K562 (cell line): Measurements from ENCODE around the gene POU4F2. TPM values are rescaled to one million over a fixed set of nuclear protein-coding genes. Genes with fewer than 3 reads are reported as not detected.

ENCODE experiments used
- ATAC-seq: fragments of 200-7000 bp; cut with Tn5 transposase; 3 replicates; pipeline ENCODE4 v1.9.1; 2020; ENCODE audit warnings: moderate library complexity
- BruUV-seq: library from RNA; stranded (reverse); fragments of 400-500 nt; replicated peaks from 2 replicates; lab custom pipeline; 2021; lab: Mats Ljungman, UMichigan
- CTCF ChIA-PET: fragments of 300-600 bp; formaldehyde crosslinking; extraction: SDS; loops from one replicate; lab custom pipeline; 2021; ENCODE audit warnings: low intra/inter-chr PET ratio; lab: Yijun Ruan, JAX
- POLR2A ChIA-PET: fragments of 300-600, 350-650 bp; sonication (Branson Sonifier 250); formaldehyde crosslinking; extraction: SDS; loops from one replicate; lab custom pipeline; 2021; ENCODE audit warnings: antibody characterized with exemption, inconsistent platforms; lab: Yijun Ruan, JAX
- DNase-seq, 4 experiments: peaks; one replicate each; pipeline versions ENCODE4 v3.0.0 to v3.0.0-alpha.2; 2011 to 2018; ENCODE audit warnings: low spot score in 3 of 4, mixed read lengths in 3 of 4; ENCODE audit errors: extremely low read depth in 1 of 4
- FAIRE-seq: peaks from 2 replicates; lab custom pipeline; 2011; peaks lifted over from hg19 to GRCh38; lab: Jason Lieb, UNC
- H2AFZ ChIP-seq: 2 replicates; pipeline ENCODE4 v1.6.0; 2011; ENCODE audit warnings: low read depth, low read length, control low read depth, inconsistent platforms
- H3K27ac ChIP-seq: fragments of 200-600 bp; 3 replicates; pipeline ENCODE4 v1.8.0; 2011; ENCODE audit warnings: low read depth, mild to moderate bottlenecking, control low read depth, inconsistent platforms, low read length, moderate library complexity, mixed read lengths; ENCODE audit errors: extremely low read depth
- H3K27me3 ChIP-seq, 2 experiments: fragments of 300-600 bp in 1 of 2; 2 replicates in 1 of 2; 3 replicates in 1 of 2; pipeline versions ENCODE4 v1.6.0 to v1.8.0; 2011; ENCODE audit warnings: inconsistent platforms in 2 of 2, low read length in 2 of 2, mild to moderate bottlenecking in 1 of 2, mixed read lengths in 1 of 2, moderate library complexity in 1 of 2; ENCODE audit not compliant: control insufficient read depth in 2 of 2, insufficient read depth in 2 of 2
- H3K36me3 ChIP-seq: fragments of 300-600 bp; 3 replicates; pipeline ENCODE4 v1.8.0; 2011; ENCODE audit warnings: mild to moderate bottlenecking, low read length, inconsistent platforms; ENCODE audit not compliant: control insufficient read depth, insufficient read depth
- H3K4me1 ChIP-seq, 2 experiments: fragments of 200-600 bp in 1 of 2; replicated peaks in 1 of 2; 2 replicates in 1 of 2; 3 replicates in 1 of 2; pipeline versions ENCODE4 v1.5.1 to v1.8.0; 2011; ENCODE audit warnings: inconsistent platforms in 2 of 2, low read length in 2 of 2, mild to moderate bottlenecking in 1 of 2, mixed read lengths in 1 of 2, moderate library complexity in 1 of 2; ENCODE audit not compliant: control insufficient read depth in 2 of 2, insufficient read depth in 2 of 2
- H3K4me2 ChIP-seq: 2 replicates; pipeline ENCODE4 v1.6.1; 2011; ENCODE audit warnings: low read length, control low read depth, inconsistent platforms, mixed read lengths; ENCODE audit not compliant: insufficient read depth
- H3K4me3 ChIP-seq: fragments of 200-600 bp; sonication (generic), shearing (Covaris generic); 2 replicates; pipeline ENCODE4 v1.5.1; 2016; ENCODE audit warnings: control low read depth, inconsistent platforms
- H3K79me2 ChIP-seq: fragments of 200-600 bp; 3 replicates; pipeline ENCODE4 v1.8.0; 2011; ENCODE audit warnings: low read length, inconsistent platforms; ENCODE audit not compliant: control insufficient read depth, insufficient read depth
- H3K9ac ChIP-seq, 2 experiments: 2 replicates each; pipeline versions ENCODE4 v1.6.0 to v1.6.1; 2011; ENCODE audit warnings: low read depth in 2 of 2, low read length in 2 of 2, control low read depth in 1 of 2, inconsistent platforms in 1 of 2, mild to moderate bottlenecking in 1 of 2, mixed read lengths in 1 of 2; ENCODE audit not compliant: insufficient read depth in 1 of 2
- H3K9me1 ChIP-seq: one replicate; pipeline ENCODE4 v1.6.0; 2011; ENCODE audit warnings: inconsistent platforms, mild to moderate bottlenecking, low read length, moderate library complexity; ENCODE audit not compliant: control insufficient read depth, insufficient read depth
- H3K9me3 ChIP-seq: replicated peaks from 2 replicates; pipeline ENCODE4 v1.5.1; 2011; ENCODE audit warnings: low read depth, low read length, inconsistent platforms; ENCODE audit not compliant: control insufficient read depth, insufficient read depth
- H4K20me1 ChIP-seq: replicated peaks from 2 replicates; pipeline ENCODE4 v1.6.1; 2011; ENCODE audit warnings: low read length, inconsistent platforms, mixed read lengths; ENCODE audit not compliant: control insufficient read depth, insufficient read depth
- BDP1 ChIP-seq: IDR thresholded peaks from 3 replicates; pipeline ENCODE4 v1.6.1; 2011; ENCODE audit not compliant: insufficient read length, insufficient read depth
- ELK3 ChIP-seq: fragments of 450-650 bp; formaldehyde crosslinking; IDR thresholded peaks from 2 replicates; pipeline ENCODE4 v1.4.0; 2020; ENCODE audit warnings: mild to moderate bottlenecking
- FOXP1 ChIP-seq: sonication (generic); formaldehyde crosslinking; IDR thresholded peaks from 2 replicates; pipeline ENCODE4 v1.8.0; 2022; ENCODE audit warnings: mild to moderate bottlenecking, missing genetic modification reagents
- JUNB ChIP-seq: fragments of 450-650 bp; formaldehyde crosslinking; conservative IDR thresholded peaks from 2 replicates; pipeline ENCODE4 v1.4.0; 2020; ENCODE audit warnings: mild to moderate bottlenecking
- KAT7 ChIP-seq: sonication (generic); formaldehyde crosslinking; IDR thresholded peaks from 2 replicates; pipeline ENCODE4 v1.8.0; 2022; ENCODE audit warnings: missing genetic modification reagents, mild to moderate bottlenecking, borderline replicate concordance
- MAFG ChIP-seq: fragments of 450-650 bp; conservative IDR thresholded peaks from 2 replicates; pipeline ENCODE4 v1.6.1; 2016; ENCODE audit warnings: missing genetic modification characterization, missing compliant biosample characterization
- MNT ChIP-seq, 2 experiments: fragments of 450-650 bp; conservative IDR thresholded peaks; 2 replicates each; pipeline ENCODE4 v1.6.1; 2017; ENCODE audit warnings: mild to moderate bottlenecking in 2 of 2, moderate library complexity in 2 of 2
- MXI1 ChIP-seq: IDR thresholded peaks from 2 replicates; pipeline ENCODE4 v1.6.1; 2011; ENCODE audit warnings: low read depth, mild to moderate bottlenecking, improper control_type of control experiment, low read length
- PHTF2 ChIP-seq: fragments of 250-450 bp; sonication (Bioruptor Pico); IDR thresholded peaks from 2 replicates; pipeline ENCODE4 v1.5.0; 2021; ENCODE audit warnings: mild to moderate bottlenecking
- PTRF ChIP-seq: fragments of 450-650 bp; IDR thresholded peaks from 2 replicates; pipeline ENCODE4 v1.6.1; 2016; ENCODE audit warnings: mild to moderate bottlenecking, missing genetic modification characterization, missing compliant biosample characterization
- U2AF1 ChIP-seq: fragments of 200-400 bp; formaldehyde crosslinking; optimal IDR thresholded peaks from 2 replicates; pipeline ENCODE3; 2017; ENCODE audit warnings: mild to moderate bottlenecking, low read depth, low read length, moderate library complexity
- XRCC3 ChIP-seq: fragments of 450-650 bp; IDR thresholded peaks from 2 replicates; pipeline ENCODE4 v1.6.1; 2017; ENCODE audit warnings: mild to moderate bottlenecking, moderate library complexity
- ZBTB7A ChIP-seq: IDR thresholded peaks from 2 replicates; pipeline ENCODE4 v1.6.1; 2011; ENCODE audit warnings: low read depth, mild to moderate bottlenecking, low read length, moderate library complexity, borderline replicate concordance; ENCODE audit not compliant: control insufficient read depth
- ZNF253 ChIP-seq: fragments of 250-450 bp; sonication (Bioruptor Pico); conservative IDR thresholded peaks from 2 replicates; pipeline ENCODE4 v1.6.1; 2021; ENCODE audit warnings: mild to moderate bottlenecking
- ZNF592 ChIP-seq: fragments of 450-650 bp; IDR thresholded peaks from 2 replicates; pipeline ENCODE4 v1.6.1; 2017; ENCODE audit warnings: antibody characterized with exemption, mild to moderate bottlenecking
- WGBS: fragments of 100-300 bp; shearing (Covaris generic); methylation state at CpG from one replicate; pipeline ENCODE4 v1.1.6; 2016; ENCODE audit warnings: low coverage, mixed read lengths; ENCODE audit not compliant: insufficient coverage; ENCODE audit errors: missing lambda C conversion rate; 5-methylcytosine and 5-hydroxymethylcytosine counted together
- in situ Hi-C: fragments of 300-500 bp; cut with MboI; formaldehyde crosslinking; loops from 4 replicates; pipeline ENCODE4 v1.15.0; 2018; ENCODE audit warnings: inconsistent platforms, mixed read lengths
- intact Hi-C: fragments of 100-400 bp; cut with micrococcal nuclease; formaldehyde crosslinking; loops from 2 replicates; pipeline ENCODE4 v1.14.2; 2022
- polyA plus RNA-seq, 8 experiments: library from polyadenylated mRNA; depleted of rRNA in 4 of 8; stranded (reverse) in 5 of 8; unstranded in 3 of 8; fragments of >200 nt; fragmentation: Nextera tagmentation in 2 of 8; fragmentation: Illumina TruSeq in 1 of 8; extraction: Ambion mirVana in 2 of 8; extraction: Trizol in 1 of 8; gene quantifications; 2 replicates each; pipeline versions ENCODE4 v1.2.1 to v1.2.3, GENCODE V29; 2011 to 2014; ENCODE audit warnings: inconsistent platforms in 1 of 8, missing spikeins in 1 of 8
- total RNA-seq, 7 experiments: library from RNA; depleted of rRNA in 6 of 7; stranded (reverse); fragments of >200 nt in 6 of 7; fragmentation: Illumina TruSeq in 2 of 7; extraction: Trizol in 2 of 7; gene quantifications; 2 replicates each; pipeline versions ENCODE4 v1.2.1 to v1.2.3, GENCODE V29; 2011 to 2021; ENCODE audit warnings: low replicate concordance in 1 of 7

The POU4F2 gene
- total and polyA plus RNA-seq, 9 of the 15 experiments (the other 6 are each of a cell fraction or from before 2014, with no cell fraction given): not detected

- in situ Hi-C loops: no loop called here
- FAIRE-seq: no peak
- Histone ChIP-seq H3K9ac (no peak overlapping the region), H3K9me3 (no peaks in the 10 kb centered on the region), H4K20me1 (no peaks in the 10 kb centered on the region), H3K36me3 (no peaks in the 10 kb centered on the region), H3K4me3 (no peak overlapping the region), H3K27ac (no peak overlapping the region), H3K27me3 (peaks cover 0 to 8% of the 10 kb centered on the region in 2 experiments; a peak in 2 of 5 replicates)
- BruUV-seq: no TSS peak
- CTCF ChIA-PET: no interaction called here
- POLR2A ChIA-PET: interaction anchor here (0.9 kb wide), 1 partner anchor 20 kb away, joined by 3 read pairs; no protein-coding TSS in a partner anchor
- TF ChIP-seq BDP1 (no peak), ZBTB7A (no peak), JUNB (no peak), FOXP1 (CRISPR knock-in tag) (no peak), XRCC3 (no peak), MNT (conservative IDR thresholded peaks at IDR 0.05) (no peak), PTRF (tag) (no peak), U2AF1 (no peak), ZNF253 (CRISPR knock-in tag) (no peak), ZNF592 (no peak), PHTF2 (CRISPR knock-in tag) (no peak), MAFG (tag) (no peak), MXI1 (no peak), KAT7 (CRISPR knock-in tag) (no peak), ELK3 (CRISPR knock-in tag) (no peak)
- TF ChIP-seq, all 486 proteins: peak for 0
- WGBS: under 1% methylated on average over 6 of the region's 6 CpGs
- DNase-seq (no peak), ATAC-seq (no peak)
- intact Hi-C loops: loop anchor here (10.0 kb wide), 1 partner anchor 301 kb away; no protein-coding TSS in a partner anchor
- no peaks in the 10 kb centered on the region for H3K4me1 ChIP-seq
- H3K9me1 ChIP-seq: no peaks in the 10 kb centered on the region
- H3K79me2 ChIP-seq: no peaks in the 10 kb centered on the region
- H3K4me2 ChIP-seq: no peak overlapping the region
- no peak overlapping the region for H2AFZ ChIP-seq
Observed at GRCh38 chr4:146645921-146646320, 7.2 kb downstream of the POU4F2 start.
